ENCODE results near the gene IFNA21. TPM values are rescaled to one million over a fixed set of nuclear protein-coding genes. Genes with fewer than 3 reads are reported as not detected.
"Not testable (repeated sequence)": the region's sequence is repeated elsewhere in the genome, so short reads cannot be mapped to it uniquely, and the experiment has no call there.

The IFNA21 gene
- not detected in 2 replicates for total RNA-seq (2014; rRNA removed; shearing (Covaris generic))

GRCh38 chr9:21166560-21166959 is at the start of gene IFNA21:
TSS of gene IFNA21 (minus strand) at chr9:21166660. CDS start at chr9:21166612, 48 bp downstream.
- DNase-seq (ENCODE audit: low spot score): not testable (repeated sequence)

- DNase-seq (ENCODE audit: low spot score): peak; percentile 10
Observed at GRCh38 chr9:21213411-21214326, 47.2 kb upstream of the IFNA21 start.

GRCh38 chr9:21212160-21212559 is 45.7 kb upstream of the IFNA21 start:
- DNase-seq (ENCODE audit: low spot score): not testable (repeated sequence)

GRCh38 chr9:21210782-21211181 is 44.3 kb upstream of the IFNA21 start:
- DNase-seq (ENCODE audit: low spot score): not testable (repeated sequence)

GRCh38 chr9:21210311-21210710 is 43.9 kb upstream of the IFNA21 start:
- no peak for DNase-seq (ENCODE audit: low spot score)

- not testable (repeated sequence) for DNase-seq (ENCODE audit: low spot score)
Observed at GRCh38 chr9:21207043-21207442, 40.6 kb upstream of the IFNA21 start, which contains the start of gene IFNA10. TSS of gene IFNA10 (minus strand) at chr9:21207143. CDS start at chr9:21207097, 46 bp downstream.

GRCh38 chr9:21205204-21205603 is 38.7 kb upstream of the IFNA21 start:
- DNase-seq (ENCODE audit: low spot score): no peak

GRCh38 chr9:21202105-21202504 is 35.6 kb upstream of the IFNA21 start, which contains the start of gene IFNA7:
TSS of gene IFNA7 (minus strand) at chr9:21202205. CDS start at chr9:21202165, 40 bp downstream.
- not testable (repeated sequence) for DNase-seq (ENCODE audit: low spot score)

GRCh38 chr9:21194867-21195776 is 28.7 kb upstream of the IFNA21 start:
- peak; percentile 45 for DNase-seq (ENCODE audit: low spot score)

- not testable (repeated sequence) for DNase-seq (ENCODE audit: low spot score)
Observed at GRCh38 chr9:21187487-21187886, 21.0 kb upstream of the IFNA21 start, which contains the start of gene IFNA4. TSS of gene IFNA4 (minus strand) at chr9:21187587. CDS start at chr9:21187531, 56 bp downstream.

- DNase-seq (ENCODE audit: low spot score): peak; percentile 34
Observed at GRCh38 chr9:21182810-21183736, 16.6 kb upstream of the IFNA21 start.

- no peak for DNase-seq (ENCODE audit: low spot score)
Observed at GRCh38 chr9:21174671-21175070, 8.2 kb upstream of the IFNA21 start.

GRCh38 chr9:21172156-21172555 is 5.7 kb upstream of the IFNA21 start:
- no peak for DNase-seq (ENCODE audit: low spot score)

- no peak for DNase-seq (ENCODE audit: low spot score)
Observed at GRCh38 chr9:21171351-21171750, 4.9 kb upstream of the IFNA21 start.

- DNase-seq (ENCODE audit: low spot score): no peak
Observed at GRCh38 chr9:21165516-21165915, 944 bp downstream of the IFNA21 start.

GRCh38 chr9:21160178-21160577 is 6.3 kb downstream of the IFNA21 start:
- no peak for DNase-seq (ENCODE audit: low spot score)

- DNase-seq (ENCODE audit: low spot score): no peak
Observed at GRCh38 chr9:21155501-21155900, 11.0 kb downstream of the IFNA21 start.

- DNase-seq (ENCODE audit: low spot score): peak; percentile 15
Observed at GRCh38 chr9:21154018-21154608, 12.3 kb downstream of the IFNA21 start.

GRCh38 chr9:21153336-21154017 is 13.0 kb downstream of the IFNA21 start:
- DNase-seq (ENCODE audit: low spot score): no peak

GRCh38 chr9:21144603-21145002 is 21.9 kb downstream of the IFNA21 start:
- DNase-seq (ENCODE audit: low spot score): no peak
